RWPE1 (cell line): ENCODE results near the gene FGF14.

Source experiments
- CTCF ChIA-PET: fragments of 350-600 bp; sonication (Branson Sonifier 250); formaldehyde crosslinking; extraction: SDS; loops from one replicate; lab custom pipeline; 2021; lab: Yijun Ruan, JAX
- POLR2A ChIA-PET: fragments of 400-600 bp; formaldehyde crosslinking; extraction: SDS; loops from one replicate; lab custom pipeline; 2020; ENCODE audit warnings: antibody characterized with exemption; ENCODE audit not compliant: low non-redundant PET; lab: Yijun Ruan, JAX
- DNase-seq: peaks from one replicate; pipeline ENCODE4 v3.0.0; 2012; ENCODE audit warnings: low spot score
- H3K27ac ChIP-seq: fragments of 450-650 bp; 2 replicates; pipeline ENCODE4 v1.5.1; 2017
- CTCF ChIP-seq: fragments of 450-650 bp; conservative IDR thresholded peaks from 2 replicates; pipeline ENCODE4 v1.5.1; 2017; ENCODE audit warnings: low read depth, mild to moderate bottlenecking

The FGF14 gene

GRCh38 chr13:102267191-102267590 is 134.7 kb downstream of the FGF14 start:
- no peak overlapping the region for H3K27ac ChIP-seq
- no peak for DNase-seq
- ChIA-PET CTCF (interaction anchor here (0.6 kb wide), 1 partner anchor 31 kb away, joined by 5 read pairs; no protein-coding TSS in a partner anchor), POLR2A (no interaction called here)
- TF ChIP-seq CTCF, result no peak

DNA sequence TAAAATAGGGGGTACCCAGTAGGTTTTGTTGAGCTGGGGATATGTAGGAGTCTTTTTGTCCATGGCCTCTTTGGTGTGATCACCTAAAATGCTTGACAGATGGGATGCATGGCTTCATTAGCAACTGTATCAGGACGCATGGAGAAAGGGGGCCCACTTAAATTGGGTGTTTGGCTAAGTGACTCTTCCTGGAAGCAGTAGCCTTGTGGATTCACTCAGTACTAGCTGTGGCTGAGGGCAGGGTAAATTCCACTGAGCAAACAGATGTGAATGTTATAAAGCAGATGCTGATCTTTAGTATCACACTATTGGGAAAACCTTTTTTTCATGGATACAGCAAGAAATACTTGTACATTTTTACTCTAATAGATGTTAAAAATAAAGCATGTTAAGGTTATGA is 140.0 kb downstream of the FGF14 start:
- no peak overlapping the region for H3K27ac ChIP-seq
- POLR2A ChIA-PET, result no interaction called here
- TF ChIP-seq CTCF, result no peak
- DNase-seq, result no peak
- CTCF ChIA-PET, result no interaction called here

DNA sequence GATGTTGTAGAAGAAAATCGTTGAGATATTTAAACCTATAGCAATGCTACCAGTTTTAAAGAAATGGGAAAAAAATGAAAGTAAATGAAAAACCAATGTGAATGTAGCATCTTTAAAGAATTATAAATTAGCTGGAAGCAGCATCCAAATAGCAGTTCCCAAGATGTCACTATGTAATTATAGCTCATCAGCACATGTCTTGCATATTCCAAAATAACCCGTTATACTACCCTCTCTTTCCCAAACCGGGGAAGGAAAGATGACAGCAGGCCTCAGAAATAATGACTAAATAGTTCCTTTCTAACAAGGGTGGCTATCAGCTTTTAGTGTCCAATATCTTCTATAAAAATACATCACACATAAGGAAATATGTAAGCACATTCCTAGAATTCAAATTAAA is 140.5 kb downstream of the FGF14 start:
- no peak for TF ChIP-seq CTCF
- no peak overlapping the region for H3K27ac ChIP-seq
- ChIA-PET CTCF (no interaction called here), POLR2A (no interaction called here)
- DNase-seq, result no peak

DNA sequence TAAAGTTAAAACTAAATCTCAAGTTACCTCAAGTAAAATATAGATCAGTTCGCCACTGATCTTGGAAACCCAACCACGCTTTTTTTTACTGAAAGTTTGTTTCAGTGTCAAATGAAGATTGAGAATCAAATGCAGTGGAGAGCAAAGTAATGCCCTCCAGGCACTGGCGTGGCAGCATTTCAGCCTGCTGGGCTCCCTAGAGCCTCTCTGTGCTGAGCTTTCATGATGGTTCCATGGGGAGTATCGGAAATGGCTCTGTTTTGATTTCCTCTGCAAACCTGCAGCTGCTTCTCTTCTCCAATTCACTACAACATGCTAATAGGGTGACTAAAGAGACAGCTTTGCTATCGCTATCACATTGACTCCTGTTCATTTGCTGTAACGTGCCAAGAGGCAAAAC is 141.6 kb downstream of the FGF14 start:
- ChIA-PET POLR2A (no interaction called here), CTCF (no interaction called here)
- no peak for DNase-seq
- no peak for TF ChIP-seq CTCF
- H3K27ac ChIP-seq, result no peak overlapping the region

DNA sequence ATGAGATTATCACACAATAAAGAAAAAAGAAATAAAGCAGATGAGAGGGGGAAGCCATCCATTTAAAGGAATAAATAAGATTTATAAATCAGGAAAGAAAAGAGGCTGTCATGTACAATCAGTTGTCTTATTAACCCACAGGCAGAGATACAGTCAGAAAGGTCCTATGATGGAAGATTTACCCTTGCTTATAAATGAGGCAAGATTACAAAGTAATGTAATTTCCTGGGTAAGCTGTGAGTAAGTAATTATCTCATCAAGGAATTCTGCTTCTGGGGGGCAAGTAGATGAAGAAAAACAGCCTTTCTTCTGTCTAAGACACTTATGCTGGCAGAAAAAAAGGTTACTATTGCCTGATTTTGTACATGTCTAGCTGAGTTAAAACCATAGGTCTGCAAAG is 146.4 kb downstream of the FGF14 start:
- POLR2A ChIA-PET, result no interaction called here
- CTCF ChIA-PET, result no interaction called here
- DNase-seq, result no peak

GRCh38 chr13:102251817-102252216 is 150.0 kb downstream of the FGF14 start:
- DNase-seq, result no peak
- ChIA-PET POLR2A (no interaction called here), CTCF (no interaction called here)
- no peak for TF ChIP-seq CTCF
- no peak overlapping the region for H3K27ac ChIP-seq

More for the DNA sequence above, 146.4 kb downstream of the FGF14 start:
- TF ChIP-seq CTCF, result no peak
- no peak overlapping the region for H3K27ac ChIP-seq

DNA sequence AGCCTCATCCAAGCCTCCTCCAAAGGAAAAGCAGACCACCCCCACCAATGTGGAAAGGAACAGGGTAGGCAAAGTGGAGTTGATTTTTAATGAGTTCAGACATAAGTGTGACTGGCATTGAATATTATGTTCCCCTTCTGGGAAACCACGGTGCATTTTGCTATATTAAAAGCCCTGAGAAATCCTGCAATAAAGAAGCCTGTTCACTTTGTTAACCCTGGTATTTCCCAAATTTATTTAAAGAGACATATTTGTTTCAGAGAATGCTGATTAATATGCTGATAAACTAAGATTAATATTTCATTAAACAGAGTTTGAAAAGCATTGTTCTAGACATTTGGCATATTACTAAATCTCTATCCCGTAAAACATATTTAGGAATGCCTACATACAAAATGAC is 151.4 kb downstream of the FGF14 start:
- ChIA-PET CTCF (no interaction called here), POLR2A (no interaction called here)
- DNase-seq, result no peak
- no peak overlapping the region for H3K27ac ChIP-seq
- TF ChIP-seq CTCF, result no peak
